Measurements from ENCODE around the gene RFX3. TPM values are rescaled to one million over a fixed set of nuclear protein-coding genes. Genes with fewer than 3 reads are reported as not detected.

The RFX3 gene
- total RNA-seq, 1 donor from 2014 or later = 11.4 TPM

GRCh38 chr9:3268223-3268622 is 257.6 kb downstream of the RFX3 start:
- no peak for DNase-seq

- no peak for DNase-seq
Measured at GRCh38 chr9:3263698-3264097, 262.1 kb downstream of the RFX3 start.

DNA sequence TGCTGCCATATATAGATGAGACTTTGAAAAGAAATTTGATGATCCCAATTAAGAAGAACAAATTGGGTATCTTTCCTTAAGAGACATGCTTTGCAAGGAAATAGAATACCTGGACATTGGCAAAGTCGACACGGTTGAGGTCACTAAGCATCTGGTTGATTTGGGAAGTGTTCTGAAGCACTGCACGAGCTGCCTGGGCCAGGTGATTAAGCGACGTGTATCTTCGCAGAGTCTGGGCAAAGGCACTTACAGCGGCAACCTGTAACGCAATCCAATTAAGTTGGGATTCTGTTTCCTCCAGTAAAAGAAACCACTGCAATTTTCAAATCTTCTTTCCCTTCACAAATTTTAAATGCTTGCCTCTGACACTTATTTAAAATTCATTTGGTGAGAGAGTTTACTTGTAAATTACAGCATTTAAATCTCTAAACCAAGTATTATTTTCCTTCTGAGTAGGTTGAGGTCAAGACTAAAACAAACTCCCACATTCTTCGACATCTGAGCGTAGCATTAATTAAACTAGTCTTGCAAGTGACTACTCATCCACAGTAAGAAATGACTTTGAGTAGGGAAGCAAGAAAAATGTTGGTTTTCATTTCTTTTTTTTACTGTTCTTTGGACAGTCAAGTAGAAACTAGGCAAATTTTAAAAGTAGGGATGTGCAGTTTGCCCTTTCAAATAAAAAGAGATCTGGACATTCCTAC is 262.8 kb downstream of the RFX3 start:
- DNase-seq = no peak

DNA sequence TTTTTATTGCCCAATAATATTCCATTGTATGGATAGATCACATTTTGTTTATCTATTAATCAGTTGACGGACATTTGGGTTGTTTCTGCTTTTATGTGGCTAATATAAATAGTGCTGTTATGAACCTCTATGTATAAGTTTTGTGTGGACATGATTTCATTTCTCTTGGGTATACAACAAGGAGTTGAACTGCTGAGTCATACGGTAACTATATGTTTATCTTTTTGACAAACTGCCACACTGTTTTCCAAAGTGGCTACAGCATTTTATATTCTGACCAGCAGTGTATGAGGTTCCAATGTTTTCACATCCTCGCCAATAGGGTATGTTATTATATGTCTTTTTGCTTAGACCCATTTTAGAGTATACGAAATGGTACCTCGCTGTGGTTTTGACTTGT is 264.3 kb downstream of the RFX3 start:
- no peak for DNase-seq

- DNase-seq = no peak
Measured at GRCh38 chr9:3256571-3257330, 269.1 kb downstream of the RFX3 start.

DNA sequence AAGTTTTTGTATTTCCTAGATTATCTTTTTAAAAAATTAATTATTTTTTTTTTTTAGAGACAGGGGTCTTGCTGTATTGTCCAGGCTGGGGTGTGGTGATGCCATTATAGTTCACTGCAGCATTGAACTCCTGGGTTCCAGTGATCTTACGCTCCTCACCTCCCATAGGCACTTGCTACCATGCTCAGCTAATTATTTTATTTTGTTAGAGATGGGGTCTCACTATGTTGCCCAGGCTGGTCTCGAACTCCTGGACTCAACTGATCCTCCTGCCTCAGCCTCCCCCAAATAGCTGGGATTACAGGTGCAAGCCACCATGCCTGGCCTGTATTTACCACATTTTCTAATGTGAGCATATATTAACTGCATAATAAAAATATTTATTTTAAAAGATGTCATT is 274.5 kb downstream of the RFX3 start:
- DNase-seq = no peak

- no peak for DNase-seq
Measured at GRCh38 chr9:3250741-3251140, 275.1 kb downstream of the RFX3 start.

DNA sequence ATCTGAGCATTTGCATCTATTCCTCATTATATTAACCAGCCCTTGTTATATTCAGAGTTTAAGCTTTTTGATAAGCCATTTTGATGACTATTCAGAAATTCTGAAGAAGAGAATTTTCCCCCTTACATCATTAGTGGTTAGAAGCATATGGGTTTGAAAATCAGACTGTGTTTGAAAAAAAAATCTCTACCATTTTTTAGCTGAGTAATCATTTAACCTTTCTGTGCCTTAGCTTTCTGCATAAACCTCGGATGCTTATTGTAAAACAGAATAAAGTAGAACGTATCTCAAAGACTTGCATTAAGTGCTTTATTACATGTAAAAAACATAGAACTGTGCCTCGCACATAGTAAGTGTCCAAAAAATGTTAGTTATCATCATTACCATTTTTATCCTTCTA is 278.6 kb downstream of the RFX3 start:
- DNase-seq = no peak

- no peak for DNase-seq
Measured at GRCh38 chr9:3246241-3246640, 279.6 kb downstream of the RFX3 start.

DNA sequence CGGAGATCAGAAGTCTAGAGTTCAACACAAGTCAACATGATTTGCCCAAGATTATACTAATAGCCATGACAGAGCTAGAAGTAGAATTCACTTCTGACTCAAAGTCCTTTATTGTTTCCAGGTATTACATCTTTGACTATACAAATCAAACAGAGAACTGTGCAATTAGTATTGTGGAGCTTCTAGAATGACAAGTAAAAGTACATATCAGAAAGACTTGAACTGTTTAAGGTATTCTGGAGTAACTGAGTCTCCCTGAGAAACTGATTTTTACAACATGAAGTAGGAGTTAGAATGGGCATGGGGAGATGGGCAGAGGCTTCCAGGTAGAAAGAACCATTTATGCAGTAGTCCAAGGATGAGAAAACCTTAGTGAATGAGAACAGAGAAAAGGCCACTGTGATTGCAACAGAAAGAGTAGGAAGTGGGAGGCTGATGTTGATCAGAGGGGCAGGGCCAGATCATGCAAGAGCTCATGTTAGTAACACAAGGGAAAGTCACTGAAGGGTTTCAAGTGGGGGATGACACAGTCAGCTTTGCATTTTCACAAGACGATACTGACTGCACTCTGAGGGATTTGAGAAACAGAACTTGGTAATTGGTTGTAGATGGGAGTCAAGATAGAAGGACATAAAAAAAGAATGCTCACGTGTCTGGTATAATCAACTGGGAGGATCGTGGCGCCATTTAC is 280.7 kb downstream of the RFX3 start:
- no peak for DNase-seq

GRCh38 chr9:3243683-3244082 is 282.1 kb downstream of the RFX3 start:
- DNase-seq = no peak

GRCh38 chr9:3241290-3241689 is 284.5 kb downstream of the RFX3 start:
- DNase-seq = no peak

DNA sequence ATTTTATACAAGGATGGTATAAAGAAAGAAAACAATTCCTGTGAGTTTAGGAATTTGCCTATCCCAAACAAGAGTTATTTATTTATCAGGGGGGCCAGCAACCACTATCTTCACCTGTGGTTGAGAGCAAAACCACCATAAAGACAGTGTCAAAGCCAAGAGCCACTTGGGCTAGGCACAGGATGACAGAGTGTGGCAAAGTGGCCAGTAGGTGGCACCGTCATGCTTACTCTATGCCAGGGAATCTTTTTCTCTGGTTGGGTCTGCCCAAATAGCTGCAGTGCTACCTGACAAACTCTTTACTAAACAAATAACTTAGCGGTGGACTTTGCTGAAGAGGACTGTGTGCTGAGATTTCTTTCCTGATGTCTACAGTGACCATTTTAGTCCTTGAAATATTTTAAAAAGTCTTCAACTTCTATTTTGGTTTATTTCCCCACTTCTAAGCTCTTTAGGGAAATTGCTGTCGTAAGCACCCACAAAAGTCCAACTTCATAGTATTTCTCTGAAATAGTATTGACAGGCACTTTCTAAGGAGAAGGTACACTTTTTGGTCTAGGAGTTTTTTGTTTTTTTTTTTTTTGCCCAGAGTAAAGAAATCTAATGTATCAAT is 285.0 kb downstream of the RFX3 start:
- peak; percentile 84 for DNase-seq

DNA sequence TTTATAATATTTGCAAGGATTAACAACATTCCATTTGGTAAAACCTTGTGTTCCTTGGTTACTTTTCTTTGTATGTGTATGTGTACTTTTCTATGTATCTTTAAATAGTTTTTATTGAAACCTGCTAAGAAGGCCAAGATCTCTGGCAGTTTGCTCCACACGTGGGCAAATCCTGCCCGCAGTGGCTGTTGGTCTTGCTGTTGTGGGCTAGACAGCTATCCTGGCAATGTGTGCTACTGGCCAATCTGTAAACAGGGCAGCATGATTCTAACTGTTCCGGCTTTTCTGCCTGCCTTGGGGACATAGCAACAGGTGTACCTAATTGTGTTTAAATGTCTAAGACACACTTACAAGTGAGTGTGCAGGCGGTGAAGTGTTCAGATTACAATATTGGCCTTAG is 286.6 kb downstream of the RFX3 start:
- no peak for DNase-seq

- no peak for DNase-seq
Measured at GRCh38 chr9:3238236-3238635, 287.6 kb downstream of the RFX3 start.

DNA sequence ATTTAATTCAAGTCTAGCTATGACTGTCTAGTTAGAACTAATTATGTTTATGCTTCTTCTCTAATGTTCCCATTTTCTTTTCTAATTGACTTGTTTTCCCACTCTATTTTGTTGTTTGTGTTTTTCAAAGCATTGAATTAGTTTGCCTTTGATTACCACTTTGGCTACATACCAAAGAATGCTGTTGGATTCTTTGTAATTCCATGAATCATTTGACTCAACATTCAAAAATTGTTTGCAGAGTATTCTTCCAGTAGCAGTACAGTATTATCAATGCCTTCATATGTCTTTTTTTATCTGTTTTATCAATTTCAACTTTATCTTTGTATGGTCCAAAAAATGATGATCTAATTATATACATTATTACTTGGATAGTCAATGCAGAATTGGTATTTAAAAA is 288.7 kb downstream of the RFX3 start:
- DNase-seq = no peak

DNA sequence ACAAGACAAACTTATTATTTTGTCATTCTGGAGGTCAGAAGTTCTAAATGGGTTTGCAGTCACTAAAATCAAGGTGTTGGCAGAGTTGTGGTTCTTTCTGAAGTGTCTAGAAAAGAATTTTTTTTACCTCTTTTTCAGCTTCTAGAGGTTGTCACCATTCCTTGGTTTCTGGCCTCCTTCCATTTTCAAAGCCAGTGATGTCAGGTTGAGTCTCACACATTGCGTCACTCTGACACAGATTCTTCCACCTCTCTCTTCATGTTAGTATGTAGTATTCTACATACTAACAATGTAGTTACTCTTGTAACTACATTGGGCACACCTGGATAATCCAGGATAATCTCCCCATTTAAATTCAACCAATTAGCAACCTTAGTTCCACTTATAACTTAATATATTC is 290.3 kb downstream of the RFX3 start:
- no peak for DNase-seq

GRCh38 chr9:3224931-3225330 is 300.9 kb downstream of the RFX3 start:
- peak; percentile 45 for DNase-seq

- no peak for DNase-seq
Measured at GRCh38 chr9:3215658-3216057, 310.1 kb downstream of the RFX3 start.

GRCh38 chr9:3214741-3215140 is 311.1 kb downstream of the RFX3 start:
- no peak for DNase-seq

GRCh38 chr9:3205421-3206095 is 320.2 kb downstream of the RFX3 start:
- no peak for DNase-seq

- DNase-seq = no peak
Measured at GRCh38 chr9:3200331-3200774, 325.4 kb downstream of the RFX3 start.

GRCh38 chr9:3193791-3194190 is 332.0 kb downstream of the RFX3 start:
- no peak for DNase-seq
